D721Med (cell line): Measurements from ENCODE around the gene TRMO.

Source experiments
- DNase-seq: peaks from one replicate; pipeline ENCODE4 v3.0.0; 2011; ENCODE audit warnings: low spot score; ENCODE audit not compliant: insufficient read length
- FAIRE-seq: peaks from 2 replicates; lab custom pipeline; 2011; peaks lifted over from hg19 to GRCh38; lab: Jason Lieb, UNC
- CTCF ChIP-seq: IDR thresholded peaks from 2 replicates; pipeline ENCODE4 v1.5.1; 2012; ENCODE audit warnings: mild to moderate bottlenecking, control low read depth; ENCODE audit not compliant: insufficient read depth; ENCODE audit errors: missing control alignments

Gene TRMO

DNA sequence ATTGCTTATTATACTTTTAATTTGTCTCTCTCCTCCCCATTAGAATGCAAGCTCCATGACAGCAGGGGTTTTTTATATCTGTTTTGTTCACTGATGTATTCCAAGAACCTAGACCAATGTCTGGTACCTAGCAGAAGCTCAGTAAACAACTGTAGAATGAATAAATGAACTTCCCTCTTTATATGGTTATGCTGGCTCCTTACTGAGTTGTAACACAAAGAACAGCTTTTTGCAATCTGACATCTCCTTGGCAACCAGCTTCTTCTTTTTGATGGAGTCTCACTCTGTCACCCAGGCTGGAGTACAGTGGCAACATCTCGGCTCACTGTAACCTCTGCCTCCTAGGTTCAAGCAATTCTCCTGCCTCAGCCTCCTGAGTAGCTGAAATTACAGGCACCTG, 13.6 kb downstream of the TRMO start:
- DNase-seq = no peak
- TF ChIP-seq CTCF = no peak
- FAIRE-seq = no peak

GRCh38 chr9:97907632-97908031, 14.7 kb downstream of the TRMO start:
- DNase-seq (no peak), FAIRE-seq (no peak)
- no peak for TF ChIP-seq CTCF

DNA sequence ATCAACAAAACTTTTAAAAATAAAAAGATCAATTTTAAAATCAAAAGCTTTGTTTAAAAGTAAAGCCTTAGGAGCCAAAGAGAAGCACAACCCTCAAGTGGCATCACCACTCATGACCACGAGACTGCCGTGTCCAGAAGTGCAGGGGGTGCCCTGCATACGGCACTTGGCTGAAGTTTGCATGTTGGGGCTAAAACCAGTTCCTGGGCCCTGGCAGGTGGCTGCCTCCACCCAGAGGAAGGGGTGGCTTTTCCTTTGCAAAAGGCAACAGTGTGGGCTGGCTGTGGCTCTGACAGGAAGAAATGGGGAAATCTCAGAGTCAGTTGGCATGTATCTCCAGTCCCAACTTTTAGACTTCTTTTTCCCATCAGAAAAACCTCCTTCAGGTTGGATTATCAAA, 15.3 kb downstream of the TRMO start:
- FAIRE-seq (no peak), DNase-seq (no peak)
- no peak for TF ChIP-seq CTCF

- DNase-seq (no peak), FAIRE-seq (no peak)
- no peak for TF ChIP-seq CTCF
Observed at GRCh38 chr9:97906236-97906831, 16.0 kb downstream of the TRMO start.

DNA sequence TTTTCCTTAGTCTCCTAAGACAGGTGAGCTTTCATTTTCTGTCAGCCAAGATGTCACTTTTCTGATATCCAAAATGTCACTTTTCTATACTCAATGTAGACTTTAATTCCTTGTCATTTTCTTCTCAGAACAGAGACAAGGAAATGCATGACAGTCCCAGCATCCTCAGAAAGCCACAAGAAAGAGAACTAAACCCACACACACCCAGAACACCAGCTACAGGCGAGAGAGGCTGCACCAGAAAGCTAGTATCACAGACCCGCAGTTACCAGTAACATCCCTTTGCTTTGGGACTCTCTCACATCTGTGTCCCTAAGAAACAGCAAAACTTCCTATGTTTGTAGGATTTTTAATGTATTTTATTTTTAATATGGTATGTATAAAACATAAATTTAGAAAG, 17.1 kb downstream of the TRMO start:
- FAIRE-seq = no peak
- TF ChIP-seq CTCF = no peak
- no peak for DNase-seq

GRCh38 chr9:97904725-97905124, 17.6 kb downstream of the TRMO start:
- TF ChIP-seq CTCF = no peak
- no peak for FAIRE-seq
- DNase-seq = no peak

DNA sequence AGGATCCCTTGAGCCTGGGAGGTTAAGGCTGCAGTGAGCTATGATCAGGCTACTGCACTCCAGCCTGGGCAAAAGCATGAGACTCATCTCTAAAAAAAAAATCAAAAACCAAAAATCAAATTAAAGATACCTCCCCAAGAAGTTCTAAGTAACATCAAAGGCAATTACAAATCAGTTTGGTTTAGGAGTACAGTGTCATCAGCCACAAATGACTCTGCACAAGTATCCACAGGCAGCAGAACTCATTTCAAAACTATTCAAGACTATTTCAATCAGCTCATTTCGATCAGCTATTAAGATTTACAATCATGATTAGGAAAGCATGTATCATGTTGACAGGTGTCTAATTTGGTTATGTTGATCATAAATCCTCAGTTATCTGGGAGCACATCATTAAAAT, 19.1 kb downstream of the TRMO start:
- FAIRE-seq (no peak), DNase-seq (no peak)
- TF ChIP-seq CTCF = no peak
